PFSK-1 (cell line): ENCODE measurements around the gene VAPB.

Experiments used
- FOXP2 ChIP-seq: optimal IDR thresholded peaks from 2 replicates; pipeline ENCODE3; 2011; ENCODE audit warnings: borderline replicate concordance, control low read depth, inconsistent platforms; ENCODE audit not compliant: insufficient read depth; ENCODE audit errors: extremely low read length, extremely low read depth
- POLR2AphosphoS5 ChIP-seq: IDR thresholded peaks from 2 replicates; pipeline ENCODE4 v1.6.1; 2012; ENCODE audit warnings: low read depth, mild to moderate bottlenecking, control low read depth, low read length, moderate library complexity
- SIN3A ChIP-seq: IDR thresholded peaks from 2 replicates; pipeline ENCODE4 v1.6.1; 2012; ENCODE audit warnings: mild to moderate bottlenecking, low read length, moderate library complexity, borderline replicate concordance; ENCODE audit not compliant: insufficient read depth
- TAF1 ChIP-seq: IDR thresholded peaks from 2 replicates; pipeline ENCODE4 v1.6.1; 2012; ENCODE audit warnings: low read length, control low read depth, borderline replicate concordance; ENCODE audit not compliant: insufficient read depth
- TF ChIP-seq, protein P1 (sequence below), 2 experiments: IDR thresholded peaks; 2 replicates each; pipeline versions ENCODE4 v1.6.1 to v1.8.0; 2011 to 2012; ENCODE audit warnings: low read depth in 2 of 2, low read length in 2 of 2, control low read depth in 1 of 2, inconsistent platforms in 1 of 2, mild to moderate bottlenecking in 1 of 2, moderate library complexity in 1 of 2; ENCODE audit not compliant: insufficient read depth in 1 of 2

- TF ChIP-seq POLR2AphosphoS5 (no peak), SIN3A (no peak), TAF1 (no peak), FOXP2 (no peak)
- TF ChIP-seq, protein P1, sequence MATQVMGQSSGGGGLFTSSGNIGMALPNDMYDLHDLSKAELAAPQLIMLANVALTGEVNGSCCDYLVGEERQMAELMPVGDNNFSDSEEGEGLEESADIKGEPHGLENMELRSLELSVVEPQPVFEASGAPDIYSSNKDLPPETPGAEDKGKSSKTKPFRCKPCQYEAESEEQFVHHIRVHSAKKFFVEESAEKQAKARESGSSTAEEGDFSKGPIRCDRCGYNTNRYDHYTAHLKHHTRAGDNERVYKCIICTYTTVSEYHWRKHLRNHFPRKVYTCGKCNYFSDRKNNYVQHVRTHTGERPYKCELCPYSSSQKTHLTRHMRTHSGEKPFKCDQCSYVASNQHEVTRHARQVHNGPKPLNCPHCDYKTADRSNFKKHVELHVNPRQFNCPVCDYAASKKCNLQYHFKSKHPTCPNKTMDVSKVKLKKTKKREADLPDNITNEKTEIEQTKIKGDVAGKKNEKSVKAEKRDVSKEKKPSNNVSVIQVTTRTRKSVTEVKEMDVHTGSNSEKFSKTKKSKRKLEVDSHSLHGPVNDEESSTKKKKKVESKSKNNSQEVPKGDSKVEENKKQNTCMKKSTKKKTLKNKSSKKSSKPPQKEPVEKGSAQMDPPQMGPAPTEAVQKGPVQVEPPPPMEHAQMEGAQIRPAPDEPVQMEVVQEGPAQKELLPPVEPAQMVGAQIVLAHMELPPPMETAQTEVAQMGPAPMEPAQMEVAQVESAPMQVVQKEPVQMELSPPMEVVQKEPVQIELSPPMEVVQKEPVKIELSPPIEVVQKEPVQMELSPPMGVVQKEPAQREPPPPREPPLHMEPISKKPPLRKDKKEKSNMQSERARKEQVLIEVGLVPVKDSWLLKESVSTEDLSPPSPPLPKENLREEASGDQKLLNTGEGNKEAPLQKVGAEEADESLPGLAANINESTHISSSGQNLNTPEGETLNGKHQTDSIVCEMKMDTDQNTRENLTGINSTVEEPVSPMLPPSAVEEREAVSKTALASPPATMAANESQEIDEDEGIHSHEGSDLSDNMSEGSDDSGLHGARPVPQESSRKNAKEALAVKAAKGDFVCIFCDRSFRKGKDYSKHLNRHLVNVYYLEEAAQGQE (IDR thresholded peaks at IDR 0.05; ENCODE audit: insufficient read depth in 1 of 2, low read depth in 2 of 2, low read length in 2 of 2), result no peak
Observed at GRCh38 chr20:58469616-58470015, 80.6 kb downstream of the VAPB start.
